Stomach (tissue), 4 donors: ENCODE measurements around the gene CTRB1.

Source experiments
- CTCF ChIP-seq, 7 experiments: fragments of 450-650 bp in 4 of 7; fragments of 200-600 bp in 3 of 7; sonication (generic) in 3 of 7; IDR thresholded peaks; one replicate each; pipeline ENCODE4 v1.5.1; 2016 to 2019; ENCODE audit warnings: antibody characterized with exemption in 7 of 7, control low read depth in 2 of 7, mild to moderate bottlenecking in 1 of 7
- EP300 ChIP-seq: sonication (generic); formaldehyde crosslinking; IDR thresholded peaks from one replicate; pipeline ENCODE4 v1.6.1; 2017; ENCODE audit warnings: antibody characterized with exemption
- POLR2AphosphoS5 ChIP-seq, 3 donors: sonication (generic); formaldehyde crosslinking; IDR thresholded peaks; one replicate each; pipeline ENCODE4 v1.6.1; 2016; ENCODE audit warnings: antibody characterized with exemption in 3 of 3

GRCh38 chr16:75195811-75196790 lies 22.7 kb upstream of the CTRB1 start:
- TF ChIP-seq CTCF (IDR thresholded peaks at IDR 0.05), result no peak
- TF ChIP-seq POLR2AphosphoS5 (IDR thresholded peaks at IDR 0.05), result no peak
- TF ChIP-seq EP300, result no peak
